ENCODE measurements around the gene ATP13A3.

- no peak for TF ChIP-seq EZH2 (IDR thresholded peaks at IDR 0.05; ENCODE audit: insufficient read depth, low read length)
- no peak for TF ChIP-seq CTCF (IDR thresholded peaks at IDR 0.05; ENCODE audit: insufficient read depth, low read depth, low read length)
These were observed 39.6 kb downstream of the ATP13A3 start for GRCh38 chr3:194447161-194447560.
